HepG2 (cell line): ENCODE measurements around the gene MYH9. TPM values are rescaled to one million over a fixed set of nuclear protein-coding genes. Genes with fewer than 3 reads are reported as not detected.
A peak's percentile ranks its signal among the peaks of the same experiment; 100 is the strongest.

Experiments used
- EP300 ChIP-seq, 3 experiments: sonication (generic) in 1 of 3; formaldehyde crosslinking in 1 of 3; IDR thresholded peaks; 2 replicates each; pipeline versions ENCODE4 v1.5.1 to v1.6.1; 2011 to 2020; ENCODE audit warnings: low read depth in 2 of 3, low read length in 2 of 3, borderline replicate concordance in 1 of 3, improper control_type of control experiment in 1 of 3, mild to moderate bottlenecking in 1 of 3, missing genetic modification reagents in 1 of 3, moderate library complexity in 1 of 3
- GATAD2A ChIP-seq: IDR thresholded peaks from 2 replicates; pipeline ENCODE4 v1.6.1; 2016
- GTF3A ChIP-seq: sonication (generic); formaldehyde crosslinking; conservative IDR thresholded peaks from 2 replicates; pipeline ENCODE4 v1.4.0; 2020; ENCODE audit warnings: mild to moderate bottlenecking, missing genetic modification reagents
- HMG20A ChIP-seq: IDR thresholded peaks from 2 replicates; pipeline ENCODE4 v1.6.1; 2016; ENCODE audit warnings: borderline replicate concordance
- IKZF4 ChIP-seq: sonication (generic); formaldehyde crosslinking; IDR thresholded peaks from 2 replicates; pipeline ENCODE4 v1.5.1; 2020; ENCODE audit warnings: borderline replicate concordance, mild to moderate bottlenecking, low read depth, missing genetic modification reagents; ENCODE audit errors: not compliant biosample characterization
- KLF13 ChIP-seq: sonication (generic); formaldehyde crosslinking; IDR thresholded peaks from 2 replicates; pipeline ENCODE4 v1.4.0; 2020; ENCODE audit warnings: mild to moderate bottlenecking, missing genetic modification reagents
- SALL2 ChIP-seq: sonication (generic); formaldehyde crosslinking; IDR thresholded peaks from 2 replicates; pipeline ENCODE4 v1.8.1; 2023; ENCODE audit warnings: mild to moderate bottlenecking, missing genetic modification reagents, inconsistent platforms
- SMYD3 ChIP-seq: sonication (generic); formaldehyde crosslinking; IDR thresholded peaks from 2 replicates; pipeline ENCODE4 v1.8.1; 2023; ENCODE audit warnings: mild to moderate bottlenecking, missing genetic modification reagents
- TMF1 ChIP-seq: sonication (generic); formaldehyde crosslinking; IDR thresholded peaks from 2 replicates; pipeline ENCODE4 v1.8.1; 2022; ENCODE audit warnings: low read depth, missing genetic modification reagents
- ZNF260 ChIP-seq: sonication (generic); formaldehyde crosslinking; IDR thresholded peaks from 2 replicates; pipeline ENCODE4 v1.4.0; 2020; ENCODE audit warnings: missing genetic modification reagents, low read depth, mild to moderate bottlenecking, borderline replicate concordance
- ZNF333 ChIP-seq: sonication (generic); formaldehyde crosslinking; IDR thresholded peaks from 2 replicates; pipeline ENCODE4 v1.4.0; 2020; ENCODE audit warnings: mild to moderate bottlenecking, missing genetic modification reagents, borderline replicate concordance
- ZNF343 ChIP-seq: sonication (generic); formaldehyde crosslinking; IDR thresholded peaks from 2 replicates; pipeline ENCODE4 v1.4.0; 2020; ENCODE audit warnings: mild to moderate bottlenecking, missing genetic modification reagents
- ZNF431 ChIP-seq: sonication (generic); formaldehyde crosslinking; IDR thresholded peaks from 2 replicates; pipeline ENCODE4 v1.9.0; 2022; ENCODE audit warnings: missing genetic modification reagents, low read depth, mild to moderate bottlenecking, borderline replicate concordance
- ZNF567 ChIP-seq: sonication (generic); formaldehyde crosslinking; IDR thresholded peaks from 2 replicates; pipeline ENCODE4 v1.8.1; 2023; ENCODE audit warnings: mild to moderate bottlenecking, missing genetic modification reagents, borderline replicate concordance
- ZNF883 ChIP-seq: sonication (generic); formaldehyde crosslinking; IDR thresholded peaks from 2 replicates; pipeline ENCODE4 v1.5.1; 2020; ENCODE audit warnings: mild to moderate bottlenecking, missing genetic modification reagents; ENCODE audit errors: not compliant biosample characterization
- polyA plus RNA-seq, 8 experiments: library from polyadenylated mRNA; depleted of rRNA in 3 of 8; stranded (reverse) in 7 of 8; unstranded in 1 of 8; fragments of >200 nt; fragmentation: Illumina TruSeq in 4 of 8; extraction: Trizol in 4 of 8; gene quantifications; 2 replicates each; pipeline versions ENCODE4 v1.2.1 to v1.2.3, GENCODE V29; 2011 to 2016; ENCODE audit warnings: low read depth in 4 of 8, missing spikeins in 1 of 8, mixed read lengths in 1 of 8; ENCODE audit not compliant: insufficient read depth in 1 of 8
- total RNA-seq, 5 experiments: library from RNA; depleted of rRNA; stranded (reverse); fragments of >200 nt; fragmentation: Illumina TruSeq; extraction: Trizol; gene quantifications; 2 replicates each; pipeline ENCODE4 v1.2.3, GENCODE V29; 2016; ENCODE audit warnings: low read depth in 1 of 5
- TF ChIP-seq, protein P1 (sequence below): sonication (generic); formaldehyde crosslinking; IDR thresholded peaks from 2 replicates; pipeline ENCODE4 v1.4.0; 2020; ENCODE audit warnings: mild to moderate bottlenecking, low read depth, missing genetic modification reagents
- TF ChIP-seq, protein P2 (sequence below): IDR thresholded peaks from 2 replicates; pipeline ENCODE4 v1.6.1; 2018; ENCODE audit warnings: missing genetic modification reagents, mild to moderate bottlenecking, missing compliant biosample characterization
- TF ChIP-seq, protein P3 (sequence below): sonication (generic); formaldehyde crosslinking; IDR thresholded peaks from 2 replicates; pipeline ENCODE4 v1.5.0; 2020; ENCODE audit warnings: missing genetic modification reagents
- TF ChIP-seq, protein P4 (sequence below): IDR thresholded peaks from 2 replicates; pipeline ENCODE4 v1.6.1; 2016; ENCODE audit warnings: low read depth, missing genetic modification reagents, missing compliant biosample characterization

The MYH9 gene
- total and polyA plus RNA-seq, 2 of the 13 experiments (the other 11 are each of a cell fraction or from before 2014, with no cell fraction given), result 50.7 to 98.5 TPM

DNA sequence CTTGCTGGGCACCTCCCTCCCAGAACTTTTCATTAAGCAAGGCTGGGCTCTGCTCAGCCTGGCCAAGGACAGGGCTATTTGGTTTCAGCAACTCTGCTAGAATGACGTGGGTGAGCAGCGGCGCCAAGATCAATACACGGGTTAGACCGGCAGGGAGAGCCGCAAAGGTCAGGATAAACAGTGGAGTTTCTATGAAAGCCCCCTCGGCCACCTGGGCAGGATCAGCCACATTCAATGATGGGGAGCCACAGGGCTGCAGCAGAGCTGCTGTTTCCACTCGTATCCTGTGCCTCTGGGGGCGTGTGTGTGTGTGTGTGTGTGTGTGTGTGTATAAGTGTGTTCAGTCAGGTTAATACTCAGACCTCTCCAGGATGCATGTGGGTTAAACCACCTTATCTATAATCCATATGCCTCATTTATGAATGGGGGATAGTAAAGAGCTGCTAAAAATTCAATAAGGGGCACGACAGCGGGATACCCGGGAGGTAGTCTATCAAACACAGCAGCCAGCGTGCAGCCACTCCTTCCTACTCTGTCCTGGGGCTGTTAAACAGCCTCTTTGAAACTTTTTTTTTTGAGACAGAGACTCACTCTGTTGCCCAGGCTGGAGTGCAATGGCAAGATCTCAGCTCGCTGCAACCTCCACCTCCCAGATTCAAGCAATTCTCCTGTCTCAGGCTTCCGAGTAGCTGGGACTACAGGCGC, 34.8 kb downstream of the MYH9 start (continued):
- TF ChIP-seq, protein P1, sequence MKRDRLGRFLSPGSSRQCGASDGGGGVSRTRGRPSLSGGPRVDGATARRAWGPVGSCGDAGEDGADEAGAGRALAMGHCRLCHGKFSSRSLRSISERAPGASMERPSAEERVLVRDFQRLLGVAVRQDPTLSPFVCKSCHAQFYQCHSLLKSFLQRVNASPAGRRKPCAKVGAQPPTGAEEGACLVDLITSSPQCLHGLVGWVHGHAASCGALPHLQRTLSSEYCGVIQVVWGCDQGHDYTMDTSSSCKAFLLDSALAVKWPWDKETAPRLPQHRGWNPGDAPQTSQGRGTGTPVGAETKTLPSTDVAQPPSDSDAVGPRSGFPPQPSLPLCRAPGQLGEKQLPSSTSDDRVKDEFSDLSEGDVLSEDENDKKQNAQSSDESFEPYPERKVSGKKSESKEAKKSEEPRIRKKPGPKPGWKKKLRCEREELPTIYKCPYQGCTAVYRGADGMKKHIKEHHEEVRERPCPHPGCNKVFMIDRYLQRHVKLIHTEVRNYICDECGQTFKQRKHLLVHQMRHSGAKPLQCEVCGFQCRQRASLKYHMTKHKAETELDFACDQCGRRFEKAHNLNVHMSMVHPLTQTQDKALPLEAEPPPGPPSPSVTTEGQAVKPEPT, result no peak
- no peak for TF ChIP-seq SMYD3 (CRISPR knock-in tag)
- no peak for TF ChIP-seq KLF13 (CRISPR knock-in tag)
- TF ChIP-seq, protein P2, sequence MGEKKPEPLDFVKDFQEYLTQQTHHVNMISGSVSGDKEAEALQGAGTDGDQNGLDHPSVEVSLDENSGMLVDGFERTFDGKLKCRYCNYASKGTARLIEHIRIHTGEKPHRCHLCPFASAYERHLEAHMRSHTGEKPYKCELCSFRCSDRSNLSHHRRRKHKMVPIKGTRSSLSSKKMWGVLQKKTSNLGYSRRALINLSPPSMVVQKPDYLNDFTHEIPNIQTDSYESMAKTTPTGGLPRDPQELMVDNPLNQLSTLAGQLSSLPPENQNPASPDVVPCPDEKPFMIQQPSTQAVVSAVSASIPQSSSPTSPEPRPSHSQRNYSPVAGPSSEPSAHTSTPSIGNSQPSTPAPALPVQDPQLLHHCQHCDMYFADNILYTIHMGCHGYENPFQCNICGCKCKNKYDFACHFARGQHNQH (CRISPR knock-in tag), result peak; percentile 28
- TF ChIP-seq GATAD2A (CRISPR knock-in tag), result peak; percentile 91
- 0 out of 2 replicates have a peak, but pooled peaks have one; percentile 49 for TF ChIP-seq ZNF431 (CRISPR knock-in tag)
- no peak for TF ChIP-seq SALL2 (CRISPR knock-in tag)
- TF ChIP-seq ZNF260, result no peak
- TF ChIP-seq ZNF333 (CRISPR knock-in tag), result no peak
- TF ChIP-seq ZNF567 (CRISPR knock-in tag), result no peak
- TF ChIP-seq ZNF343 (CRISPR knock-in tag), result no peak
- TF ChIP-seq TMF1 (CRISPR knock-in tag), result 0 out of 2 replicates have a peak, but pooled peaks have one; percentile 30
- no peak for TF ChIP-seq GTF3A (CRISPR knock-in tag)
- TF ChIP-seq IKZF4 (CRISPR knock-in tag), result peak; percentile 22
- TF ChIP-seq, protein P3, sequence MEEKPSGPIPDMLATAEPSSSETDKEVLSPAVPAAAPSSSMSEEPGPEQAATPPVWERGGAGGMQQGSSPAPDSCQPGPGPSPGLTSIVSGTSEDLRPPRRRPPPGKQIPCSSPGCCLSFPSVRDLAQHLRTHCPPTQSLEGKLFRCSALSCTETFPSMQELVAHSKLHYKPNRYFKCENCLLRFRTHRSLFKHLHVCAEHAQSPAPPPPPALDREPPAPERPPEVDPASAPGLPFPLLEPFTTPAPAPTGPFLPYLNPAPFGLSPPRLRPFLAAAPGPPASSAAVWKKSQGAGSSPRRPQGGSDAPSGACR (CRISPR knock-in tag), result no peak
- TF ChIP-seq HMG20A (CRISPR knock-in tag), result peak; percentile 55; the same call in 1 of the 2 replicates
- TF ChIP-seq, protein P4, sequence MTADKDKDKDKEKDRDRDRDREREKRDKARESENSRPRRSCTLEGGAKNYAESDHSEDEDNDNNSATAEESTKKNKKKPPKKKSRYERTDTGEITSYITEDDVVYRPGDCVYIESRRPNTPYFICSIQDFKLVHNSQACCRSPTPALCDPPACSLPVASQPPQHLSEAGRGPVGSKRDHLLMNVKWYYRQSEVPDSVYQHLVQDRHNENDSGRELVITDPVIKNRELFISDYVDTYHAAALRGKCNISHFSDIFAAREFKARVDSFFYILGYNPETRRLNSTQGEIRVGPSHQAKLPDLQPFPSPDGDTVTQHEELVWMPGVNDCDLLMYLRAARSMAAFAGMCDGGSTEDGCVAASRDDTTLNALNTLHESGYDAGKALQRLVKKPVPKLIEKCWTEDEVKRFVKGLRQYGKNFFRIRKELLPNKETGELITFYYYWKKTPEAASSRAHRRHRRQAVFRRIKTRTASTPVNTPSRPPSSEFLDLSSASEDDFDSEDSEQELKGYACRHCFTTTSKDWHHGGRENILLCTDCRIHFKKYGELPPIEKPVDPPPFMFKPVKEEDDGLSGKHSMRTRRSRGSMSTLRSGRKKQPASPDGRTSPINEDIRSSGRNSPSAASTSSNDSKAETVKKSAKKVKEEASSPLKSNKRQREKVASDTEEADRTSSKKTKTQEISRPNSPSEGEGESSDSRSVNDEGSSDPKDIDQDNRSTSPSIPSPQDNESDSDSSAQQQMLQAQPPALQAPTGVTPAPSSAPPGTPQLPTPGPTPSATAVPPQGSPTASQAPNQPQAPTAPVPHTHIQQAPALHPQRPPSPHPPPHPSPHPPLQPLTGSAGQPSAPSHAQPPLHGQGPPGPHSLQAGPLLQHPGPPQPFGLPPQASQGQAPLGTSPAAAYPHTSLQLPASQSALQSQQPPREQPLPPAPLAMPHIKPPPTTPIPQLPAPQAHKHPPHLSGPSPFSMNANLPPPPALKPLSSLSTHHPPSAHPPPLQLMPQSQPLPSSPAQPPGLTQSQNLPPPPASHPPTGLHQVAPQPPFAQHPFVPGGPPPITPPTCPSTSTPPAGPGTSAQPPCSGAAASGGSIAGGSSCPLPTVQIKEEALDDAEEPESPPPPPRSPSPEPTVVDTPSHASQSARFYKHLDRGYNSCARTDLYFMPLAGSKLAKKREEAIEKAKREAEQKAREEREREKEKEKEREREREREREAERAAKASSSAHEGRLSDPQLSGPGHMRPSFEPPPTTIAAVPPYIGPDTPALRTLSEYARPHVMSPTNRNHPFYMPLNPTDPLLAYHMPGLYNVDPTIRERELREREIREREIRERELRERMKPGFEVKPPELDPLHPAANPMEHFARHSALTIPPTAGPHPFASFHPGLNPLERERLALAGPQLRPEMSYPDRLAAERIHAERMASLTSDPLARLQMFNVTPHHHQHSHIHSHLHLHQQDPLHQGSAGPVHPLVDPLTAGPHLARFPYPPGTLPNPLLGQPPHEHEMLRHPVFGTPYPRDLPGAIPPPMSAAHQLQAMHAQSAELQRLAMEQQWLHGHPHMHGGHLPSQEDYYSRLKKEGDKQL (CRISPR knock-in tag), result no peak; the same call in 1 of the 2 replicates
- TF ChIP-seq ZNF883 (CRISPR knock-in tag), result no peak
- TF ChIP-seq EP300 (IDR thresholded peaks at IDR 0.05; ENCODE audit: low read depth in 2 of 2, low read length in 2 of 2), result peak; percentile 29 to 79; a peak in 3 of 4 replicates
- peak; percentile 76 for TF ChIP-seq EP300 (CRISPR knock-in tag; IDR thresholded peaks at IDR 0.05; ENCODE audit: borderline replicate concordance)
